ENCODE results near the gene VAV2.

VAV2 gene

GRCh38 chr9:133713150-133713959, 278.8 kb downstream of the VAV2 start:
- Histone ChIP-seq H3K9ac (ENCODE audit: low read length) (no peak overlapping the region), H3K27me3 (ENCODE audit: control insufficient read depth, insufficient read depth, low read length) (no peaks in the 10 kb centered on the region), H3K4me1 (ENCODE audit: control insufficient read depth, low read depth, low read length) (no peaks in the 10 kb centered on the region), H3K4me3 (ENCODE audit: low read length) (no peak overlapping the region), H3K36me3 (ENCODE audit: control insufficient read depth, low read depth, low read length) (no peaks in the 10 kb centered on the region), H3K27ac (ENCODE audit: low read length) (no peak overlapping the region), H3K9me3 (ENCODE audit: control insufficient read depth, low read depth, low read length) (no peaks in the 10 kb centered on the region)

- Histone ChIP-seq H3K9me3 (ENCODE audit: control insufficient read depth, low read depth, low read length) (no peaks in the 10 kb centered on the region), H3K4me1 (ENCODE audit: control insufficient read depth, low read depth, low read length) (no peaks in the 10 kb centered on the region), H3K4me3 (ENCODE audit: low read length) (no peak overlapping the region), H3K9ac (ENCODE audit: low read length) (no peak overlapping the region), H3K27ac (ENCODE audit: low read length) (no peak overlapping the region), H3K36me3 (ENCODE audit: control insufficient read depth, low read depth, low read length) (no peaks in the 10 kb centered on the region), H3K27me3 (ENCODE audit: control insufficient read depth, insufficient read depth, low read length) (no peaks in the 10 kb centered on the region)
These were observed 279.7 kb downstream of the VAV2 start for GRCh38 chr9:133712221-133713100.
